ENCODE measurements around the gene PKD2L1.

GRCh38 chr10:100319707-100320402 is 10.2 kb downstream of the PKD2L1 start:
- TF ChIP-seq REST (IDR thresholded peaks at IDR 0.05; ENCODE audit: insufficient replicate concordance, low read depth) (no peak), POLR2AphosphoS5 (IDR thresholded peaks at IDR 0.05; ENCODE audit: low read depth) (no peak), GABPA (IDR thresholded peaks at IDR 0.05; ENCODE audit: low read depth) (no peak), CTCF (IDR thresholded peaks at IDR 0.05; ENCODE audit: insufficient read depth, low read length) (no peak), SPI1 (IDR thresholded peaks at IDR 0.05; ENCODE audit: borderline replicate concordance, low read depth) (no peak)

All from HL-60 (cell line).